Measurements from ENCODE around the gene GRIN2C. TPM values are rescaled to one million over a fixed set of nuclear protein-coding genes. Genes with fewer than 3 reads are reported as not detected.

The GRIN2C gene
- total and polyA plus RNA-seq, 7 donors: 0.22 to 0.49 TPM; not detected in 5

DNA sequence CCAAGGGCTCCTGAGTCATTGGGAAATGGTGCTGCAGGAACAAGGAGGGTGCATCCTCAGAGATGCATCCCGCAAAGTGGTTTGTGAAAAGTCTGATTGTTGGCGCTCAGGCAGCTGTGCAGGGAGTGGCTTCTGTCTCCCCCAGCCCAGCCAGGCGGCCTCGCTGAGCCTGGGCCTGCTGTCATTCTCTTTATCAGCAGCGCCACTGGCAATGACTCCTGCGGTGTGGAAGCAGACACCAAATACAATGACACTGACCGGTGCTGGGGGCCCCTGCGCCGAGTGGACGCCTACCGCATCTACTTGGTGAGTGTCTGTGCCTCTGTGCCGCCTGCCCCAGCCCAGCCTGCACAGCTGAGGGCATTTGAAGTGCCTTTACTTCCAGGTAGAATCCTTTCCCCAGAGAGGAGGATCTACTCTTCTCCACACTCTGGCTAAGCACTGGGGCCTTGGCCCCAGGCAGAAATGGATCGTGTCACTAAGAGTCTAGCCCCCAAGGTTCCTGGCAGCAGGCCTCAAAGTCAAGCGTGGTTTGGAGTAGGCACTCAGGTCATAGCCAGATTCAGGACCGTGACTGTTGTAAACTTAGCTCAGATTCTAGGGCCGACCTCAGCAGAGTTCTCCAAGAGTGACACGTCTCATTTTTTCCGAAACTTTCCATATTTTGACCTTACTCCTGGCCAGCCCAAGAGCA is 64.2 kb downstream of the GRIN2C start:
- intact Hi-C loops (cut with DNase I): no loop called here
- peaks cover 0 to 6% (median 0%) of the 10 kb centered on the region in 4 donors for H3K4me1 ChIP-seq
- no peak overlapping the region for H3K27ac ChIP-seq
- no peak overlapping the region for H3K4me3 ChIP-seq
- WGBS, 2 donors: 94 to 95% methylated on average over 18 of the region's 18 CpGs
- H3K27me3 ChIP-seq: no peaks in the 10 kb centered on the region
- DNase-seq: no peak
- no peaks in the 10 kb centered on the region for H3K9me3 ChIP-seq
- H3K36me3 ChIP-seq: peaks cover 0 to 87% (median 27%) of the 10 kb centered on the region in 4 donors
- TF ChIP-seq POLR2A (IDR thresholded peaks at IDR 0.05) (no peak), POLR2AphosphoS5 (IDR thresholded peaks at IDR 0.05) (no peak), EP300 (IDR thresholded peaks at IDR 0.05) (no peak)
- TF ChIP-seq, protein P1, sequence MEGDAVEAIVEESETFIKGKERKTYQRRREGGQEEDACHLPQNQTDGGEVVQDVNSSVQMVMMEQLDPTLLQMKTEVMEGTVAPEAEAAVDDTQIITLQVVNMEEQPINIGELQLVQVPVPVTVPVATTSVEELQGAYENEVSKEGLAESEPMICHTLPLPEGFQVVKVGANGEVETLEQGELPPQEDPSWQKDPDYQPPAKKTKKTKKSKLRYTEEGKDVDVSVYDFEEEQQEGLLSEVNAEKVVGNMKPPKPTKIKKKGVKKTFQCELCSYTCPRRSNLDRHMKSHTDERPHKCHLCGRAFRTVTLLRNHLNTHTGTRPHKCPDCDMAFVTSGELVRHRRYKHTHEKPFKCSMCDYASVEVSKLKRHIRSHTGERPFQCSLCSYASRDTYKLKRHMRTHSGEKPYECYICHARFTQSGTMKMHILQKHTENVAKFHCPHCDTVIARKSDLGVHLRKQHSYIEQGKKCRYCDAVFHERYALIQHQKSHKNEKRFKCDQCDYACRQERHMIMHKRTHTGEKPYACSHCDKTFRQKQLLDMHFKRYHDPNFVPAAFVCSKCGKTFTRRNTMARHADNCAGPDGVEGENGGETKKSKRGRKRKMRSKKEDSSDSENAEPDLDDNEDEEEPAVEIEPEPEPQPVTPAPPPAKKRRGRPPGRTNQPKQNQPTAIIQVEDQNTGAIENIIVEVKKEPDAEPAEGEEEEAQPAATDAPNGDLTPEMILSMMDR (IDR thresholded peaks at IDR 0.05): no peak

DNA sequence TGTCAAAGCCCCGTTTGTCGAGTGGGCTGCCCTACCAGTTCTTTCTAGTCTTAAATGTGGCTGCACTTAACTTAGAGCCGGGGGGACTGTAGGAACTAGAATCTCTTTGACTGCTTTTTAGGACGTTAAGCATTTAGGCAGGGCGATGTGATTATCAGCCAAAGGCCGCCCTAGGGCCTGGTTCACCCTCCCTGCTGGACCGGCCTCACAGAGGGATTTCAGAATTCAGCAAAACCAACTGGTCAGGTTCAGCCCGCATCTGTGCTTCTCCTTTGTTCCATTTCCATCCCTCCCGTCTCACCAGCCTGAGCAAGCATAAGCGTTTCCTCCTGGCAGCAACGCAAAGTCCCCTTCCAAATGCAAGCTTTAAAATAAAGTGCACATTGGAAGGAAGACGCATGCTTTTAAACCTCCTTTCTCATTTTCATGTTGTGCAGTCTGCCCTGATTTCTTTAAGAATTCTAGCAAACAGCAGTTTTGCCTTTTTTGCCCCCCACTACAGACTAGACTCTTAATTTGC is 67.0 kb downstream of the GRIN2C start:
- no peak for DNase-seq
- WGBS, 2 donors: 94 to 97% methylated on average over 12 of the region's 12 CpGs
- TF ChIP-seq EP300 (IDR thresholded peaks at IDR 0.05) (no peak), POLR2AphosphoS5 (IDR thresholded peaks at IDR 0.05) (no peak), POLR2A (IDR thresholded peaks at IDR 0.05) (no peak)
- TF ChIP-seq, protein P1 (IDR thresholded peaks at IDR 0.05): no peak
- H3K27me3 ChIP-seq: no peaks in the 10 kb centered on the region
- no peak overlapping the region for H3K4me3 ChIP-seq
- H3K9me3 ChIP-seq: no peaks in the 10 kb centered on the region
- peaks cover 0 to 6% (median 0%) of the 10 kb centered on the region in 4 donors for H3K4me1 ChIP-seq
- intact Hi-C loops (cut with DNase I): loop anchor here (1.0 kb wide), 1 partner anchor 70 kb away; no protein-coding TSS in a partner anchor
- H3K36me3 ChIP-seq: peaks cover 0 to 73% (median 23%) of the 10 kb centered on the region in 4 donors
- H3K27ac ChIP-seq: no peak overlapping the region

Other genes starting within 250 kb of the GRIN2C start
- 1 to 10 TPM in 1 of 4 donors, under 1 TPM in 3; 0.28 to 2.4 (median 0.69) TPM for gene CD300E, start 236.1 kb downstream of the GRIN2C start, total RNA-seq
- under 1 TPM in 2 of 3 donors, not detected in 1; under 0.01 to 0.92 TPM for gene CD300E, start 236.1 kb downstream of the GRIN2C start, polyA plus RNA-seq
- gene CD300LF, start 147.0 kb downstream of the GRIN2C start, total RNA-seq: under 1 TPM in 1 of 4 donors, not detected in 3; 0.27 TPM
- gene CD300LF, start 147.0 kb downstream of the GRIN2C start, polyA plus RNA-seq: 1 to 10 TPM; 1.8 to 8.3 (median 4.8) TPM
- gene RAB37, start 122.6 kb downstream of the GRIN2C start, total RNA-seq: 1 to 10 TPM in 3 of 4 donors, under 1 TPM in 1; 0.54 to 4.1 (median 1.4) TPM
- 10 to 100 TPM; 15.2 to 28.8 (median 16.9) TPM for gene RAB37, start 122.6 kb downstream of the GRIN2C start, polyA plus RNA-seq
- gene NHERF1, start 111.3 kb downstream of the GRIN2C start, total RNA-seq: 10 to 100 TPM in 1 of 4 donors, 1 to 10 TPM in 3; 6.6 to 12.5 (median 7.3) TPM
- 100 to 1,000 TPM; 122 to 420 (median 194) TPM for gene NHERF1, start 111.3 kb downstream of the GRIN2C start, polyA plus RNA-seq
- 10 to 100 TPM; 14.3 to 29.9 (median 21.7) TPM for gene NAT9, start 83.5 kb downstream of the GRIN2C start, total RNA-seq
- 10 to 100 TPM; 11.3 to 36.4 (median 14.4) TPM for gene NAT9, start 83.5 kb downstream of the GRIN2C start, polyA plus RNA-seq
- 1 to 10 TPM; 3.0 to 8.6 (median 7.1) TPM for gene FDXR, start 13.1 kb upstream of the GRIN2C start, total RNA-seq
- gene FDXR, start 13.1 kb upstream of the GRIN2C start, polyA plus RNA-seq: 10 to 100 TPM; 10.8 to 26.9 (median 14.6) TPM
- gene FADS6, start 33.7 kb upstream of the GRIN2C start, total RNA-seq: not detected
- 1 to 10 TPM in 2 of 3 donors, under 1 TPM in 1; 0.06 to 1.8 (median 1.6) TPM for gene FADS6, start 33.7 kb upstream of the GRIN2C start, polyA plus RNA-seq
- not detected for gene USH1G, start 63.4 kb upstream of the GRIN2C start, total RNA-seq
- under 1 TPM in 1 of 3 donors, not detected in 2; 0.09 TPM for gene USH1G, start 63.4 kb upstream of the GRIN2C start, polyA plus RNA-seq
- gene OTOP2, start 64.4 kb upstream of the GRIN2C start, total RNA-seq: under 1 TPM in 2 of 4 donors, not detected in 2; 0.36 to 0.55 TPM
- 10 to 100 TPM in 1 of 3 donors, 1 to 10 TPM in 2; 4.8 to 21.0 (median 9.5) TPM for gene OTOP2, start 64.4 kb upstream of the GRIN2C start, polyA plus RNA-seq
- not detected for gene OTOP3, start 76.0 kb upstream of the GRIN2C start, total RNA-seq
- gene OTOP3, start 76.0 kb upstream of the GRIN2C start, polyA plus RNA-seq: 1 to 10 TPM in 1 of 3 donors, under 1 TPM in 2; 0.28 to 1.8 (median 0.60) TPM
- 10 to 100 TPM in 1 of 4 donors, 1 to 10 TPM in 3; 7.1 to 21.6 (median 8.3) TPM for gene HID1, start 112.9 kb upstream of the GRIN2C start, total RNA-seq
- 10 to 100 TPM; 23.4 to 34.8 (median 33.8) TPM for gene HID1, start 112.9 kb upstream of the GRIN2C start, polyA plus RNA-seq
- gene CDR2L, start 127.7 kb upstream of the GRIN2C start, total RNA-seq: 10 to 100 TPM in 3 of 4 donors, 1 to 10 TPM in 1; 9.3 to 16.9 (median 10.3) TPM
- 1 to 10 TPM; 2.4 to 3.7 (median 3.0) TPM for gene CDR2L, start 127.7 kb upstream of the GRIN2C start, polyA plus RNA-seq
- 100 to 1,000 TPM in 1 of 4 donors, 10 to 100 TPM in 3; 46.3 to 104 (median 62.5) TPM for gene MRPL58, start 152.8 kb upstream of the GRIN2C start, total RNA-seq
- gene MRPL58, start 152.8 kb upstream of the GRIN2C start, polyA plus RNA-seq: 10 to 100 TPM; 36.6 to 56.9 (median 53.0) TPM
- gene ATP5PD, start 187.1 kb upstream of the GRIN2C start, total RNA-seq: 100 to 1,000 TPM; 303 to 480 (median 367) TPM
- 100 to 1,000 TPM; 481 to 726 (median 592) TPM for gene ATP5PD, start 187.1 kb upstream of the GRIN2C start, polyA plus RNA-seq
- gene KCTD2, start 187.3 kb upstream of the GRIN2C start, total RNA-seq: 10 to 100 TPM; 19.6 to 25.5 (median 21.8) TPM
- gene KCTD2, start 187.3 kb upstream of the GRIN2C start, polyA plus RNA-seq: 10 to 100 TPM; 12.5 to 24.0 (median 13.8) TPM
- 10 to 100 TPM in 1 of 4 donors, 1 to 10 TPM in 3; 2.6 to 15.0 (median 6.4) TPM for gene SLC16A5, start 228.1 kb upstream of the GRIN2C start, total RNA-seq
- gene SLC16A5, start 228.1 kb upstream of the GRIN2C start, polyA plus RNA-seq: 10 to 100 TPM in 2 of 3 donors, 1 to 10 TPM in 1; 6.6 to 31.1 (median 13.4) TPM

Measured in sigmoid colon (tissue), 7 donors.